ENCODE results near the gene LDLRAD3. TPM values are rescaled to one million over a fixed set of nuclear protein-coding genes. Genes with fewer than 3 reads are reported as not detected.
A peak's percentile ranks its signal among the peaks of the same experiment; 100 is the strongest.

Gene LDLRAD3
- total RNA-seq, 1 donor, result 10.5 TPM

DNA sequence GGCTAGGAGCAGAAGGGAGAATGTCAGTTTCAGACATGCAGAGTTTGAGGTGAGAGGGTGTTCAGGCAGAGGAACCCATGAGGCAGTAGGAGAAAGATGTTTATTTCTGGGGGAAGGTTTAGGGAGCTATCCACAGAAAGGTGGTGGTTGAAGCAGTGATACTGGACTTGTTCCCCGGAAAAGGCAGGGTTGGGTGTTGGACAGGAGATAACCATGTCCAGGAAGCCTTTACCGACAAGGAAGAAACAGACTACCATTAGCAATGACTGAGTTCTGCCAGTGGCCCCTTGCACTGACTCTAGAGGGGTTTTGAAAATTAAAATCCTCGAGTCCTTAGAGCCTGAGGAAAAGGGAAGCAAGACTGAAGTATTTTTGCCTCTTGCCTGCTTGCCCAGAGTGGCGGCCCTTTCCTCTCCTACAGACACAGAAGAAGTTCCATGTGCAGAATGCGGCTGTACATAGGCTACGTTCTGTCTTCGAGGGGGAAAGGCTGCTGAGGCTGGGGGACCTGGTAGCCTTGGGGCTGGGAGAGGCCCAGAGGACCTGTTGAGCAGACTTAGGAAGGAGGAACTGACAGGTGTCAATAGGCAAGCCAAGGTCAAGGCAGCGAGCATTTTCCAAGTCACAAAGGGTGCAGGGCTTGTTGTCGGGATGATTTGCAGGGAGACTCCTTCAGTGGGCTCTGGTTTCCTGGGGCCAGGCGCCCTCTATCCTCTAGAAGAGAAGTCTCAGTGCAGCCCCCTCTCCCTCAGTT lies 146.7 kb downstream of the LDLRAD3 start:
- H2AFZ ChIP-seq (ENCODE audit: low read length), result no peak overlapping the region

DNA sequence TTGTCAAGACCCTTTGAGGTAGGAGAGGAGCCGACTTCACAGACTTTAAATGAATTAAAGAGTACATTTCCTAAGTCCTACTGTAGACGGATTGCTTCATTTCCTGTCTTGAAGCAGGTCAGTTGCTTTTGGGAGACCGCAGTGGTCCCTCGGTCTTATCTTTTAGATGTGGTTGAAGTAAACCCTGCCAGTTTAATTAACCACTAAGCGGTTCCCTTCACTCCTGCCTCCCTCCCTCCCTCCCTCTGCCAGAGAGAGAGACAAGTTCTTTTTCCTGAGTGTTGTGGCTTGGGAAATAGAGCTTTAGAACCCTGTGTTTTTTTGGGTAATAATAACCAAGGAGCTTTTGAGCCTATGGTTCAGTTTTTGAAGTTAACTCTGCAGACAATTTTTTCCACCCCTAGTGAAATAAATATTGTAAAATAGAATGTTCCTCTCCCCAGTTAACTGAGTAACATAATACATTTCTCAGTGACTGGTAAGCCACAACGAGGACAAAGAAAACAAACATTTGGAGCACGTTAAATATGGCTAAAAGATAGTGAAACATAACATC lies 147.5 kb downstream of the LDLRAD3 start:
- TF ChIP-seq, protein P1, sequence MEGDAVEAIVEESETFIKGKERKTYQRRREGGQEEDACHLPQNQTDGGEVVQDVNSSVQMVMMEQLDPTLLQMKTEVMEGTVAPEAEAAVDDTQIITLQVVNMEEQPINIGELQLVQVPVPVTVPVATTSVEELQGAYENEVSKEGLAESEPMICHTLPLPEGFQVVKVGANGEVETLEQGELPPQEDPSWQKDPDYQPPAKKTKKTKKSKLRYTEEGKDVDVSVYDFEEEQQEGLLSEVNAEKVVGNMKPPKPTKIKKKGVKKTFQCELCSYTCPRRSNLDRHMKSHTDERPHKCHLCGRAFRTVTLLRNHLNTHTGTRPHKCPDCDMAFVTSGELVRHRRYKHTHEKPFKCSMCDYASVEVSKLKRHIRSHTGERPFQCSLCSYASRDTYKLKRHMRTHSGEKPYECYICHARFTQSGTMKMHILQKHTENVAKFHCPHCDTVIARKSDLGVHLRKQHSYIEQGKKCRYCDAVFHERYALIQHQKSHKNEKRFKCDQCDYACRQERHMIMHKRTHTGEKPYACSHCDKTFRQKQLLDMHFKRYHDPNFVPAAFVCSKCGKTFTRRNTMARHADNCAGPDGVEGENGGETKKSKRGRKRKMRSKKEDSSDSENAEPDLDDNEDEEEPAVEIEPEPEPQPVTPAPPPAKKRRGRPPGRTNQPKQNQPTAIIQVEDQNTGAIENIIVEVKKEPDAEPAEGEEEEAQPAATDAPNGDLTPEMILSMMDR (IDR thresholded peaks at IDR 0.05; ENCODE audit: extremely low read depth, low read depth, low read length), result no peak
- H2AFZ ChIP-seq (ENCODE audit: low read length), result no peak overlapping the region

More for the DNA sequence above, 146.7 kb downstream of the LDLRAD3 start:
- Histone ChIP-seq H3K4me2 (ENCODE audit: insufficient read depth, low read length) (peak overlapping the region; percentile 35), H3K9me3 (ENCODE audit: low read depth, low read length) (no peaks in the 10 kb centered on the region), H4K20me1 (ENCODE audit: insufficient read depth, low read length) (no peaks in the 10 kb centered on the region), H3K4me3 (ENCODE audit: insufficient read depth, low read length) (no peak overlapping the region), H3K79me2 (ENCODE audit: insufficient read depth, low read length) (no peaks in the 10 kb centered on the region), H3K4me1 (ENCODE audit: insufficient read depth, low read length) (peaks cover 36% of the 10 kb centered on the region), H3K36me3 (ENCODE audit: insufficient read depth, low read length) (no peaks in the 10 kb centered on the region), H3K27me3 (ENCODE audit: insufficient read depth, low read length) (no peaks in the 10 kb centered on the region), H3K27ac (ENCODE audit: low read depth, low read length) (no peak overlapping the region)
- no peak for DNase-seq (ENCODE audit: insufficient read length, low spot score, missing footprints)
- TF ChIP-seq, protein P1 (IDR thresholded peaks at IDR 0.05; ENCODE audit: extremely low read depth, low read depth, low read length), result no peak

DNA sequence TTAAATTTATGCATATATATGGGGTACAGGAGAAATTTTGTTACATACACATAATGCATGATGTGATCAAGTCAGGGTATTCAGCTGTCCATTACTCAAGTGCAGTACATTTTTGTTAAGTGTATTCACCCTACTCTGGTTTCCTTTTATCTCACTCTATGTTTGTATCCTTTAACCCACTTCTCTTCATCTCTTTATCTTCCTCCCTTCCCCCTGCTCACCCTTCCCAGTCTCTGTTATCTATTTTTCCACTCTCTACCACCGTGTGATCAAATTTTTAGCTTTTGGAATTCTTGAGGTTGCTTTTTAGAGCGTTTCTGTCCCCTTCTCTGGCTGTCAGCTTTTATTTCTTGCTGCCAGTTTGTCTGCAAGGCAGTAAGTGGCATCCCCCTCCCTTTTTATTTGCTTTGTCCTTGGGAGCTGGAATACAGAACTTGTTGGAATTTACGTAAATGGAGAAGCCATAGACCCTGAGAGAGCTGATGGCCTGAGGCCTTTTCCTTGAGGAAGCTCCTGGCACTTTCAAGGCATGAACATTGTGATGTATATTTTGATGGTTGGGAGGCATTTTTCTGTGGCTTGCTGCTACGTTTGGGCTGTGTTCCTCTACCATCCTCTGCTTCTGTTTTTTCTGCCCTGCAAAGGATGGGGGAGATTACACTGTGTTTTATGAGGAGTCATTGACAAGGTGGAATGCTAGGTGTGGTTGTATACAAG lies 148.6 kb downstream of the LDLRAD3 start:
- Histone ChIP-seq H4K20me1 (ENCODE audit: insufficient read depth, low read length) (no peaks in the 10 kb centered on the region), H3K36me3 (ENCODE audit: insufficient read depth, low read length) (no peaks in the 10 kb centered on the region), H3K27ac (ENCODE audit: low read depth, low read length) (no peak overlapping the region), H3K4me2 (ENCODE audit: insufficient read depth, low read length) (no peak overlapping the region), H3K4me1 (ENCODE audit: insufficient read depth, low read length) (peaks cover 36% of the 10 kb centered on the region), H3K79me2 (ENCODE audit: insufficient read depth, low read length) (no peaks in the 10 kb centered on the region), H3K27me3 (ENCODE audit: insufficient read depth, low read length) (no peaks in the 10 kb centered on the region), H2AFZ (ENCODE audit: low read length) (no peak overlapping the region), H3K4me3 (ENCODE audit: insufficient read depth, low read length) (no peak overlapping the region), H3K9me3 (ENCODE audit: low read depth, low read length) (no peaks in the 10 kb centered on the region)
- no peak for DNase-seq (ENCODE audit: insufficient read length, low spot score, missing footprints)
- TF ChIP-seq, protein P1 (IDR thresholded peaks at IDR 0.05; ENCODE audit: extremely low read depth, low read depth, low read length), result no peak

More for the DNA sequence above, 147.5 kb downstream of the LDLRAD3 start:
- H3K36me3 ChIP-seq (ENCODE audit: insufficient read depth, low read length), result no peaks in the 10 kb centered on the region
- H3K27me3 ChIP-seq (ENCODE audit: insufficient read depth, low read length), result no peaks in the 10 kb centered on the region
- H3K27ac ChIP-seq (ENCODE audit: low read depth, low read length), result no peak overlapping the region
- no peaks in the 10 kb centered on the region for H4K20me1 ChIP-seq (ENCODE audit: insufficient read depth, low read length)
- H3K79me2 ChIP-seq (ENCODE audit: insufficient read depth, low read length), result no peaks in the 10 kb centered on the region
- DNase-seq (ENCODE audit: insufficient read length, low spot score, missing footprints), result no peak
- peaks cover 36% of the 10 kb centered on the region for H3K4me1 ChIP-seq (ENCODE audit: insufficient read depth, low read length)
- no peaks in the 10 kb centered on the region for H3K9me3 ChIP-seq (ENCODE audit: low read depth, low read length)
- no peak overlapping the region for H3K4me3 ChIP-seq (ENCODE audit: insufficient read depth, low read length)
- peak overlapping the region; percentile 51 for H3K4me2 ChIP-seq (ENCODE audit: insufficient read depth, low read length)

DNA sequence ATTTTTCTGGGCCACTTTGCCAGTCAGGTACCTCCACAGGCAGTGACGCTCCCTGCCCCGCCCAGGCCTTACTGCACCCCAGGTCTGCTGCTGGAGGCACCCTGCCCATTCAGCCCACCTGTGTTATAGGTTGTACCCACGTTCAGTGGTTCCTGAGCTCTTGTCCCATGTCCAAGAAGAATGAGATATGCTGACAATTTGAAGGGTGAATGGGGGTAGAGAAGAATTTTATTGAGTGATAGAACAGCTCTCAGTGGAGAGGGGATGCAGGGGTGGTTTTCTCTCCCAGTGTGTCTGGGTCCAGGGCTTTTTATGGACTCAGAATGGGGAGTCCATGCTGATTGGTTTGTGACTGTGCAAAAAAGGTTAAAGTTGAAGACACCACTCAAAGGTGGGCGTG lies 149.7 kb downstream of the LDLRAD3 start:
- Histone ChIP-seq H3K4me3 (ENCODE audit: insufficient read depth, low read length) (no peak overlapping the region), H3K27me3 (ENCODE audit: insufficient read depth, low read length) (no peaks in the 10 kb centered on the region), H4K20me1 (ENCODE audit: insufficient read depth, low read length) (no peaks in the 10 kb centered on the region), H3K4me1 (ENCODE audit: insufficient read depth, low read length) (peaks cover 30% of the 10 kb centered on the region), H3K36me3 (ENCODE audit: insufficient read depth, low read length) (no peaks in the 10 kb centered on the region), H2AFZ (ENCODE audit: low read length) (no peak overlapping the region), H3K27ac (ENCODE audit: low read depth, low read length) (no peak overlapping the region), H3K9me3 (ENCODE audit: low read depth, low read length) (no peaks in the 10 kb centered on the region), H3K4me2 (ENCODE audit: insufficient read depth, low read length) (no peak overlapping the region), H3K79me2 (ENCODE audit: insufficient read depth, low read length) (no peaks in the 10 kb centered on the region)
- no peak for DNase-seq (ENCODE audit: insufficient read length, low spot score, missing footprints)
- TF ChIP-seq, protein P1 (IDR thresholded peaks at IDR 0.05; ENCODE audit: extremely low read depth, low read depth, low read length), result no peak

All from osteoblast (primary cell).